ENCODE measurements around the gene SDHA.
"Not testable (repeated sequence)": the region's sequence is repeated elsewhere in the genome, so short reads cannot be mapped to it uniquely, and the experiment has no call there.

SDHA gene

GRCh38 chr5:218457-219291 is 554 bp downstream of the SDHA start:
- no peak for DNase-seq (ENCODE audit: low spot score)

DNA sequence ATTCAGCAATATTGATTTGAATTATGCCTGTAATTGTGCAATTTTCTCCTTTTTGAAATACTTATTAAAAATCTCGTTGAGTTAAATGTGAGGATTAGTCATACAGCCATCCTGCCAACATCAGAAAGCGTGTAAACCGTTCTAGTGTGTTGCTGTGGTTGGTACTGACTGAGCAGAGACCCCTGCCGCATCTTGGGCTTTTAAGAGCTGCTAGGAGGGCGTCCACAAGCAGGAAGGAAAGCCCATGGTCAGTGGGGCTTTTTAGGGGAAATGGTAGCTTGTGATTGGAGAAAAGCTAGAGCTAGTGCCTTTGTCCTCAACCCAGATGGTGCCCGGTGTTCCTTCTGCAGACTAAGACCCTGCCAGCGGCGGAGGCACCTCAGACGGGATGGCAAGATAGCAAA is 1.3 kb downstream of the SDHA start:
- DNase-seq (ENCODE audit: low spot score), result no peak
- no peak for FAIRE-seq

More at GRCh38 chr5:218457-219291, 554 bp downstream of the SDHA start:
- FAIRE-seq, result no peak

DNA sequence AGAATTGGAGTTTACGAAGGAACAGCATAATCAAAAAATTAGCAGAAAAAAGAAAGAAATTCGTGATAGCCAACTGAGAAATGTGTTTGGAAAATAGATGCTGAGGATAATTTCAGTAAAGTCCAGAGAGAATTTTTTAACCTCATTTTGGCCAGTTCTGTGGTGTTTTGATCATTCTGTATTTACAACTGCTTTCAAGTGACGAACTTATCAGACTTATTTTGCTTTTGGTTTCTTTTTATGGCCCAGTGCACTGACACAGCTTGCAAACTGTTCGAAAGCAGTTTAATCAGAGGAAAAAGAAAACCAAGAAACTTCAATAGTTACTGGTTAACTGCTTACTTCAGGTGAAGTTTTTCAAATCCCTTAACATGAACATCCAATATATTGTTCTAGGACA is 1.9 kb downstream of the SDHA start:
- no peak for FAIRE-seq
- no peak for DNase-seq (ENCODE audit: low spot score)

DNA sequence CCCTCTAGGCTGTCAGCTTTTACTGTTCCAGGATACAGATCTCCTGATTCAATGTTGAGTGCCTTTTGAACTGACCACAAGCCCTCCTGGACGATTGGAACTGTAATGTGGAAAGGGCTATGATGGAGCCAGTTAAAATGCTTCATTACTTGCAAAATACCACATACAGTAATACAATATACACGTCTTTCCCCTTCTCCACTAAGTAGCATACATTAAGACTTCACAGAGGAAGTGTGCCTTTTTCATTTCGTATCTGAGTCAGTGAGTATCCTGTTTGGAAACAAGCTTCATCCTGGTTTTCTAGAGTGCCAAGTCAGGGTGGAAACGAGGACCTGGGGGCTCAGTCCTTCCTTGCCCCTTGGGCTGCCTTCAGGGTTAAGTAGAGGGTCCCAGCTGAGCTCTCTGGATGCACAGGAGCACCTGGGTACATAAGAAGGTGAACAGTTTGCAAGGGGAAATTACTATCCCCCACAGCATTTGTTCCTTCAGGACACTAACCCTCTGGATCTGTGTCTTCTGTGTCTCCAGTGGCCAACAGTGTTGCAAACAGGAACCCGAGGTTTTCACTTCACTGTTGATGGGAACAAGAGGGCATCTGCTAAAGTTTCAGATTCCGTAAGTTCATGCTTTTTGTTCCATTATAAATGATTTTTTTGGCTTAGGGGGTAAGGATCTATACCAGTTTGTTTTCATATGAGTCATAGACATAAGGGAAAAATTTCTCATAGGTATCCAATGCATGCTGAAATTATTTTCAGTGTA is 5.0 kb downstream of the SDHA start:
- DNase-seq (ENCODE audit: low spot score); FAIRE-seq: not testable (repeated sequence)

DNA sequence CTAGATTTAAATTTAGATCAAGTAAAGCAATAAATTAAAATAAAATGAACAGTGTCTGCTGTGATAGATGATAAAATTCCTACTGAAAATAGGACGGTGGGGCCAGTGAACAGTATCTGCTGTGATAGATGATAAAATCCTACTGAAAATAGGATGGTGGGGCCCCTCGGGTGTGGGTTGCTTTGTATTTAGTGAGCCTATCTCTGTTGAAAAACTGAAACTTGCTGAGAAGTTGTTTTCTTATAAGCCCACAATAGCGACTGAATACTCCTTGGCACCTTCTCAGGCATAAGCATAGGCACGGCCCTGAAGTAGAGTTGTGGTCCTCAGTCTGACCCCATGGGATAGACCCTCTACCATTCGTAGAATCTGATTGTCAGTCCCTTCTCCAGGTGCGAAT is 5.7 kb downstream of the SDHA start:
- no peak for DNase-seq (ENCODE audit: low spot score)
- no peak for FAIRE-seq

DNA sequence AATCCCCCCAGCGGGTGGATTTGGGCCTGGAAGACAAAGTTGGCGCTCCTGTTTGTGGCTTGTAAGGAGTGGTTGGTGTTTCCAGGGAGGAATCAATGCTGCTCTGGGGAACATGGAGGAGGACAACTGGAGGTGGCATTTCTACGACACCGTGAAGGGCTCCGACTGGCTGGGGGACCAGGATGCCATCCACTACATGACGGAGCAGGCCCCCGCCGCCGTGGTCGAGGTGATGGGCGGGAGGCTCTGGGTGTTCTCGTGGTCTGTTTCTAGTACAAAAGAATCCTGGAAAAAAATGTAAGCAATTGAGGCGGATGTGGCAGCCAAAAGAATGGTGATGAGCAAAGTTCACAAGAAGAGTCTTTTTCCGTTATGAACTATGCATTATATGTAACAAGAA is 7.2 kb downstream of the SDHA start:
- DNase-seq (ENCODE audit: low spot score), result no peak
- no peak for FAIRE-seq

DNA sequence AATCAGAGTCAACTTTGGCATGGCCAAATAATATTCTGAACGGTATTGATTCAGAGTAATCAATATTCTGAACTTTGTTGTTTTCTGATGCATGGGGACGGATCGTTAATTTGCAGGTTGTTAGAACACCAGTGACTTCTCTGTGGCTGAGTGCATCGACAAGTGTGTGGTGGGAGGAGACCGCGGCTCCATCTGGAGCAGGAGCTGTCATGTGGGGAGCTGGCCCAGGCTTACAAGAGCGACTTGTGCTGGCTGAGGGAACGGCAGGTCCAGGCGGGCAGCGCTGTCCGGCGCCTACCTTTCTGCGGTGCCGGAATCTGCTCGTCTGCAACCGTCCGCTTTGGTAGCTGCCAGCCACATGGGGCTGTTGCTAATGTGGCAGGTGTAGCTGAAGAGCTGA is 9.3 kb downstream of the SDHA start:
- FAIRE-seq; DNase-seq (ENCODE audit: low spot score): not testable (repeated sequence)

GRCh38 chr5:228886-229285 is 10.8 kb downstream of the SDHA start:
- no peak for DNase-seq (ENCODE audit: low spot score)

DNA sequence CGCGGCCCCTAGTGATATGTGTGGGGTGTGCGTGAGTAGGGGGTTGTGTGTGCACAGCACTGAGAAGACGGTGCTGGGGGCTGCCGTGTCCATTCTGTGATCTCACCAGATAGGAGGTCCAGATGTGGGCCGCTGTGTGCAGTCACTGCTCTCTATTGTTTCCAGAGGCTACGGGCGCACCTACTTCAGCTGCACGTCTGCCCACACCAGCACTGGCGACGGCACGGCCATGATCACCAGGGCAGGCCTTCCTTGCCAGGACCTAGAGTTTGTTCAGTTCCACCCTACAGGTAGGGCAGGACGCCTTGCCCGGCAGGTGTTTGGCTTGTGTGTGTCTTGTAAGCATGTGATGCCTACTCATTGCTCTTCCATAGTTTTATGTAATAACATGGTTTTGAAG is 12.6 kb downstream of the SDHA start:
- FAIRE-seq, result no peak
- DNase-seq (ENCODE audit: low spot score), result no peak

More at GRCh38 chr5:228886-229285, 10.8 kb downstream of the SDHA start:
- no peak for FAIRE-seq

DNA sequence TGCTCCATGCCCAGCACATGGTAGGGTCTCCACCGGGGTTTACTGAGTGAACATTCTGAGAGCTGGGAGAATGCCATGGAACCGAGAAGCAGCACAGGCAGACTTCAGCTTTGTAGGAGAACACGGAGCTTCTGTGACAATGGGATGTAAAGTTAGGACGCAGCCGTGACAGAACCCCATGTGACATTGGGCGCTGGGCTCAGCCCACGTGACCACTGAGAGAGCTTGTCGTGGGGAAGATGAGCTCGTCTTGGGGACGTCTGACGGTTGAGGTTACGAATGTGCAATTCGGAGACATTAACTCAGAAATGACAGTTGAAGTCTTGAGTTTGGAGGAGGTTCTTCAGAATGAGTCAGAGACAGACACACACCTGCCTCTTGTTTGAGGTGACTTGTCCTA is 13.5 kb downstream of the SDHA start:
- no peak for FAIRE-seq

DNA sequence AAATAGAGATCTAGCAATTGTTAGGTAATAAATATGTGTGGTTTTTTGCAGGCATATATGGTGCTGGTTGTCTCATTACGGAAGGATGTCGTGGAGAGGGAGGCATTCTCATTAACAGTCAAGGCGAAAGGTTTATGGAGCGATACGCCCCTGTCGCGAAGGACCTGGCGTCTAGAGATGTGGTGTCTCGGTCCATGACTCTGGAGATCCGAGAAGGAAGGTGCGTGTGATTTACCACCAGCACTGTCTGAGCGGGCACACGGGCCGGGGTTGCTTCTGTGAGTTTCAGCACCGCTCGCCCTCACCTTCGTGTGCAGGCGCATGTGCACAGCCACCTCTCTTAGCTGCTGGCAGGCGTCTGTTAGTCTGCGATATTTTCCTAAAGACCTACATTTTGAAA is 15.3 kb downstream of the SDHA start:
- not testable (repeated sequence) for FAIRE-seq; DNase-seq (ENCODE audit: low spot score)

More for the DNA sequence above, 13.5 kb downstream of the SDHA start:
- DNase-seq (ENCODE audit: low spot score), result no peak

DNA sequence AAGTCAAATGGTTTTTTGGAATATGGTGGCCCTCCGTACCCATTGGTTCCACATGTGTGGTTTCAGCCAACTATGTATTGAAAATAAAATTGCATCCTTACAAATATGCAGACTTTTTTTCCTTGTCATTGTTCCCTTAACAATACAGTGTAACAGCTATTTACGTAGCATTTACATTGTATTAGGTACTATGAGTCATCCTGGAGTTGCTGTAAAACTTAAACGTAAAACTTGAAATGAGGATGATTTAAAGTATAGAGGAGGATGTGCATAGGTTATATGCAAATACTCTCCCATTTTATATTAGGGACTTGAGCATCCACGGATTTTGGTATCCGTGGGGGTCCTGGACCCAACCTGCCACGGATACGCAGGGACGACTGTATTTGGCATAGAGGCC is 16.3 kb downstream of the SDHA start:
- no peak for DNase-seq (ENCODE audit: low spot score)
- FAIRE-seq, result no peak

- DNase-seq (ENCODE audit: low spot score); FAIRE-seq: not testable (repeated sequence)
Measured at GRCh38 chr5:235527-235926, 17.4 kb downstream of the SDHA start.

- FAIRE-seq; DNase-seq (ENCODE audit: low spot score): not testable (repeated sequence)
Measured at GRCh38 chr5:237931-238330, 19.8 kb downstream of the SDHA start.

DNA sequence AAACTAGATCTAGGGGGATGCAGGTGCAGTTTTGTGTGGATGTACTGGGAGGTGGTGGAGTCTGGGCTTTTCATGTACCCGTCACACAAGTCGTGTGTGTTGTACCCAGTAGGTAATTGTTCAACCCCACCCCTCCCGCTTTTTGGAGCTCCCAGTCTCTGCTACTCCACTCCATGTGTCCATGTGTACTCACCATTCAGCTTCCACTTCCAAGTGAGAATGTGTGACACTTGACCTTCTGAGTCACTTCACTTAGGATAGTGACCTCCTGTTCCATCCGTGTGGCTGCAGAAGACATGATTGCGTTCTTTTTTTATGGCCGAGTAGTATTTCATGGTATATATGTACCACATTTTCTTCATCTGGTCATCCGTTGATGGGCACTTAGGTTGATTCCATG is 22.4 kb downstream of the SDHA start:
- not testable (repeated sequence) for FAIRE-seq; DNase-seq (ENCODE audit: low spot score)

DNA sequence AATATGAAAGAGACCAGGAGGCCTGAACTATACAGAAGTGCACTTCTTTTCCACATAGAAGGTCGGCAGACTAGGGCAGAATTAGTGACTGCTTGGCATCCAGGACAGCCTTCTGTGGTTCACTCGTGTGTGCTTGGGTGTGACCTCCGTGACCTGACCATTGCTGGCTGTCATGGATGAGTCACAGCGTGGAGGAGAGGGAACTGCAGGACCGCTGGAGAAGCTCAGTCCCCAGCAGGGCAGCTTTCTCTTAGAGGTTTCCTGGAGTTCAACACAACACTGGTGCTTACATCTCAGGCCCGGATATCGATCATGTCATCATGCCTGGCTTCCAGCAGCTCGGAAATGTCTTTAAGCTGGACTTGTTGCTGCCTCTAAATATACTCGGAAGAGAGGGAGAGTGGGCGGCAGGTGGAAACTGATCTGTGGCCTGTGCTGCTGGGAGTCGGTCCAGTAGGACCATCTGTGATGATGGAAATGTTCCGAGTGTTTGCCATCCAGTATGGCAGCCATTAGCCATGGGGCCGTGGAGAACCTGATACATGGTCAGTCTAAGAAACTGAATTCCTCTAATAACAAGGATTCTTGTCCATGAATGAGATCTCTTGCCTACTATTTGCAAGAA is 23.0 kb downstream of the SDHA start:
- FAIRE-seq, result not testable (repeated sequence)

GRCh38 chr5:243683-244367 is 25.7 kb downstream of the SDHA start:
- FAIRE-seq; DNase-seq (ENCODE audit: low spot score): not testable (repeated sequence)

More for the DNA sequence above, 23.0 kb downstream of the SDHA start:
- not testable (repeated sequence) for DNase-seq (ENCODE audit: low spot score)

- not testable (repeated sequence) for DNase-seq (ENCODE audit: low spot score); FAIRE-seq
Measured at GRCh38 chr5:245717-246116, 27.6 kb downstream of the SDHA start.

DNA sequence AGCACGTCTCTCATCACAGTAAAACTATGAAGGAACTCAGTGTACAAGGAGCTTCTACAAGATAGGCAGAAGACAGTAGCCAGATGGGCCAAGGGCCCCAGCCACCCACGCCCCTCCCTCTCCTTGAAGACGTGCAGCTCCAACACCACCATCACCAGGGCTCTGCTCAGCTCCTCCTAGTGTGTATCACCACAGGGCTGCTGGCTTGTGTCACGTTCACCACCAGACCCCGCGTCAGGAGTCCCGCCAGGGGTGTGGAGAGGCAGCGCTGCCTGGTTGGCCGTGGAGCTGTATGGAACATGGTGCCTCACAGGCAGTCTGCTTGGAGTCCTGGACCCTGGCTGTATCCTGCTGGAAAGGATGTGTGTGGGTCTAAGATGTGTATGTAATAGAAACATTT is 32.3 kb downstream of the SDHA start:
- not testable (repeated sequence) for FAIRE-seq

GRCh38 chr5:251016-251415 is 32.9 kb downstream of the SDHA start:
- not testable (repeated sequence) for FAIRE-seq

More for the DNA sequence above, 32.3 kb downstream of the SDHA start:
- DNase-seq (ENCODE audit: low spot score), result not testable (repeated sequence)

DNA sequence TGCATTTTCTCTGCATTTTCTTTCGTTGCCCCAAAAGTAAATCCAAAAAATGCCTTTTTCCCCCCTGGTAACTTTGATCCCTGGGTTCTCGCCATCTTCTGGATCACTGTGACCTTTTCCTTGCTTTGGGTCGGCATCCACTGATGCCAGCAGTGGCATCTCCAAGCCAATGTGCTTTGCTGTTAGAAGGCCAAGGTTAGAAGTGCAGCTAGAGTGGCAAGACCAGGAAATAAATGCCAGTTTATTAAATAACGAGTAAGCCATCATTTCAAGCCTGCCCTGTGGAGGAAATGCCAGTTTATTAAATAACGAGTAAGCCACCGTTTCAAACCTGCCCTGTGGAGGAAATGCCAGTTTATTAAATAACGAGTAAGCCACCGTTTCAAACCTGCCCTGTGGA is 33.4 kb downstream of the SDHA start:
- not testable (repeated sequence) for DNase-seq (ENCODE audit: low spot score); FAIRE-seq

More at GRCh38 chr5:251016-251415, 32.9 kb downstream of the SDHA start:
- DNase-seq (ENCODE audit: low spot score), result not testable (repeated sequence)

Data from urothelium cell line (cell line).